Right atrium auricular region (tissue), 2 donors: ENCODE data around the gene USP10. TPM values are rescaled to one million over a fixed set of nuclear protein-coding genes. Genes with fewer than 3 reads are reported as not detected.

Experiments used
- DNase-seq: peaks from one replicate; pipeline ENCODE4 v3.0.0-alpha.2; 2019; ENCODE audit warnings: low spot score
- H3K27ac ChIP-seq, 2 donors: fragments of 200-600 bp; sonication (generic); 1 replicate in 1 of 2; 2 replicates in 1 of 2; pipeline ENCODE4 v1.5.1; 2016 to 2019
- H3K27me3 ChIP-seq, 2 donors: fragments of 200-600 bp; sonication (generic); one replicate each; pipeline versions ENCODE4 v1.5.1 to v1.6.0; 2017 to 2019
- H3K36me3 ChIP-seq: fragments of 200-600 bp; sonication (generic); one replicate; pipeline ENCODE4 v1.5.1; 2016
- H3K4me1 ChIP-seq, 2 donors: fragments of 200-600 bp; sonication (generic); one replicate each; pipeline versions ENCODE4 v1.5.1 to v1.6.0; 2017 to 2019
- H3K4me3 ChIP-seq, 2 donors: fragments of 200-600 bp; sonication (generic); 1 replicate in 1 of 2; 2 replicates in 1 of 2; pipeline ENCODE4 v1.5.1; 2017 to 2019; ENCODE audit warnings: mild to moderate bottlenecking in 1 of 2, moderate library complexity in 1 of 2
- H3K9me3 ChIP-seq, 2 donors: fragments of 200-600 bp; sonication (generic); one replicate each; pipeline ENCODE4 v1.5.1; 2019
- total RNA-seq, 2 donors: library from RNA; depleted of rRNA; stranded (reverse); fragments of >200 nt; gene quantifications; one replicate each; pipeline ENCODE4 v1.1.0, GENCODE V29; 2016
- TF ChIP-seq, protein P1 (sequence below), 2 donors: fragments of 200-600 bp; sonication (generic); IDR thresholded peaks; one replicate each; pipeline ENCODE4 v1.5.1; 2019; ENCODE audit warnings: antibody characterized with exemption in 2 of 2

The USP10 gene
- total RNA-seq, 2 donors from 2014 or later: 44.9 to 52.3 TPM

DNA sequence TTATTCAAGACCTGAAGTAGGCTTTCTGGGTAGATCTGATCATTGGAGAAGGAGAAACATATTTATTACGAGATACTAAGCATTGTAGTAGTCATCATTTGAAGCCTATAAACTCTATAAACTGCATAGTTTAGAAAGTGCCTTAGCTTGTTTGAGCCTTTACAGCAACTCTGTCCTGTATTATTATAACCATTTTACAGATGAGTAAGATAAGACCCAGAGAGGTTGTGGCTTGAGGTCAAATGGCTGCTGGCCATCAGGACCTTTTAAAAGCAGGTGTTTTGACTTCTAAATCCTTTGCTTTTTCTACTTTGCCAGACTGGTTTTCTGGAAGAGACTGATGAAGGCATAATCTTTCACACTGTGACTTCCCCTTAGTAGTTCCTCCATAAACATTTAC is 7.1 kb downstream of the USP10 start:
- H3K27ac ChIP-seq: no peak overlapping the region
- H3K27me3 ChIP-seq: no peaks in the 10 kb centered on the region
- no peaks in the 10 kb centered on the region for H3K36me3 ChIP-seq
- H3K9me3 ChIP-seq: no peaks in the 10 kb centered on the region
- no peak for DNase-seq
- H3K4me3 ChIP-seq: no peak overlapping the region
- TF ChIP-seq, protein P1, sequence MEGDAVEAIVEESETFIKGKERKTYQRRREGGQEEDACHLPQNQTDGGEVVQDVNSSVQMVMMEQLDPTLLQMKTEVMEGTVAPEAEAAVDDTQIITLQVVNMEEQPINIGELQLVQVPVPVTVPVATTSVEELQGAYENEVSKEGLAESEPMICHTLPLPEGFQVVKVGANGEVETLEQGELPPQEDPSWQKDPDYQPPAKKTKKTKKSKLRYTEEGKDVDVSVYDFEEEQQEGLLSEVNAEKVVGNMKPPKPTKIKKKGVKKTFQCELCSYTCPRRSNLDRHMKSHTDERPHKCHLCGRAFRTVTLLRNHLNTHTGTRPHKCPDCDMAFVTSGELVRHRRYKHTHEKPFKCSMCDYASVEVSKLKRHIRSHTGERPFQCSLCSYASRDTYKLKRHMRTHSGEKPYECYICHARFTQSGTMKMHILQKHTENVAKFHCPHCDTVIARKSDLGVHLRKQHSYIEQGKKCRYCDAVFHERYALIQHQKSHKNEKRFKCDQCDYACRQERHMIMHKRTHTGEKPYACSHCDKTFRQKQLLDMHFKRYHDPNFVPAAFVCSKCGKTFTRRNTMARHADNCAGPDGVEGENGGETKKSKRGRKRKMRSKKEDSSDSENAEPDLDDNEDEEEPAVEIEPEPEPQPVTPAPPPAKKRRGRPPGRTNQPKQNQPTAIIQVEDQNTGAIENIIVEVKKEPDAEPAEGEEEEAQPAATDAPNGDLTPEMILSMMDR (IDR thresholded peaks at IDR 0.05): no peak
- H3K4me1 ChIP-seq: peaks cover 0 to 45% of the 10 kb centered on the region in 2 donors

DNA sequence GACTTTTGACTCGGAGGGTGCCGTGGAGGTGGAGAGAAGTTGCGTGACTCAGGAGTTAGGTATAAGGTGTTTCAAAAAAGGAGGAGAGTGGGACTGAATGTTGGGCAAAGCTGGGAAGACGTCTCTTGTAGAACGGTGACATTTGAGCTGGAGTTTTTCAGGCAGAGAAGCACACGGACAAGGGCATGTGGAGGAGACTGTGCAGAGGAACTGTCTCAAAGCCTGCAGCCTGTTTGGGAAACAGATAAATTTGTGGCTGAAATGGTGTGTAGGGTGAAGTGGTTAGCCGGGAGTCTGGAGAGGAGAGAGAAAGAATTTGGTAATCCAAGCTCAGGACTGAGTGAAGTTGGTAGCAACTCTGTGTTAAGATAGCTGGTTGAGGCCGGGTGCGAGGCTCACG is 9.8 kb downstream of the USP10 start:
- H3K27ac ChIP-seq: no peak overlapping the region
- DNase-seq: no peak
- H3K9me3 ChIP-seq: no peaks in the 10 kb centered on the region
- no peaks in the 10 kb centered on the region for H3K27me3 ChIP-seq
- no peak overlapping the region for H3K4me3 ChIP-seq
- H3K4me1 ChIP-seq: peaks cover 0 to 64% of the 10 kb centered on the region in 2 donors
- TF ChIP-seq, protein P1 (IDR thresholded peaks at IDR 0.05): no peak
- H3K36me3 ChIP-seq: no peaks in the 10 kb centered on the region

- H3K36me3 ChIP-seq: no peaks in the 10 kb centered on the region
- no peak overlapping the region for H3K27ac ChIP-seq
- peaks cover 0 to 56% of the 10 kb centered on the region in 2 donors for H3K4me1 ChIP-seq
- no peak overlapping the region for H3K4me3 ChIP-seq
- H3K9me3 ChIP-seq: no peaks in the 10 kb centered on the region
- TF ChIP-seq, protein P1 (IDR thresholded peaks at IDR 0.05): no peak
- DNase-seq: no peak
- H3K27me3 ChIP-seq: no peaks in the 10 kb centered on the region
Measured at GRCh38 chr16:84710686-84711085, 10.9 kb downstream of the USP10 start.

GRCh38 chr16:84712138-84712671 is 12.4 kb downstream of the USP10 start:
- Histone ChIP-seq H3K27ac (no peak overlapping the region), H3K4me1 (peaks cover 0 to 61% of the 10 kb centered on the region in 2 donors), H3K9me3 (no peaks in the 10 kb centered on the region), H3K27me3 (no peaks in the 10 kb centered on the region), H3K36me3 (no peaks in the 10 kb centered on the region), H3K4me3 (no peak overlapping the region)
- DNase-seq: no peak
- TF ChIP-seq, protein P1 (IDR thresholded peaks at IDR 0.05): no peak

- Histone ChIP-seq H3K4me1 (peaks cover 0 to 62% of the 10 kb centered on the region in 2 donors), H3K27me3 (no peaks in the 10 kb centered on the region), H3K27ac (no peak overlapping the region), H3K4me3 (no peak overlapping the region), H3K36me3 (no peaks in the 10 kb centered on the region), H3K9me3 (no peaks in the 10 kb centered on the region)
- TF ChIP-seq, protein P1 (IDR thresholded peaks at IDR 0.05): no peak
- no peak for DNase-seq
Measured at GRCh38 chr16:84712801-84713775, 13.3 kb downstream of the USP10 start.
